Astrocyte of the cerebellum (primary cell): ENCODE results near the gene CLMP.
A peak's percentile ranks its signal among the peaks of the same experiment; 100 is the strongest.
"Not testable (repeated sequence)": the region's sequence is repeated elsewhere in the genome, so short reads cannot be mapped to it uniquely, and the experiment has no call there.

Source experiments
- DNase-seq: peaks from one replicate; pipeline ENCODE4 v3.0.0-alpha.2; 2011; ENCODE audit warnings: low read depth
- H3K4me3 ChIP-seq: 2 replicates; pipeline ENCODE4 v1.5.1; 2011; ENCODE audit warnings: mild to moderate bottlenecking, low read depth, low read length, moderate library complexity
- CTCF ChIP-seq: IDR thresholded peaks from 2 replicates; pipeline ENCODE4 v1.5.1; 2012; ENCODE audit warnings: low read length, low read depth, moderate library complexity, mild to moderate bottlenecking; ENCODE audit errors: missing control alignments
- in situ Hi-C: cut with HindIII; loops from 2 replicates; pipeline ENCODE4 v1.10.0; 2017; ENCODE audit warnings: low sequenced_read_pairs

Gene CLMP

GRCh38 chr11:123103326-123103980 is 91.6 kb downstream of the CLMP start:
- peak; percentile 61 for DNase-seq
- no peak overlapping the region for H3K4me3 ChIP-seq
- in situ Hi-C loops: loop anchor here (5.0 to 10.0 kb wide), 2 partner anchors 159 to 361 kb away; no protein-coding TSS in a partner anchor
- peak; percentile 75 for TF ChIP-seq CTCF

GRCh38 chr11:123100379-123101085 is 94.5 kb downstream of the CLMP start:
- TF ChIP-seq CTCF: no peak
- in situ Hi-C loops: loop anchor here (5.0 to 10.0 kb wide), 2 partner anchors 162 to 364 kb away; no protein-coding TSS in a partner anchor
- no peak overlapping the region for H3K4me3 ChIP-seq
- DNase-seq: no peak

GRCh38 chr11:123098990-123099389 is 96.1 kb downstream of the CLMP start:
- no peak for TF ChIP-seq CTCF

GRCh38 chr11:123093739-123094138 is 101.3 kb downstream of the CLMP start:
- no peak overlapping the region for H3K4me3 ChIP-seq
- no peak for DNase-seq
- in situ Hi-C loops: no loop called here
- no peak for TF ChIP-seq CTCF

More at GRCh38 chr11:123098990-123099389, 96.1 kb downstream of the CLMP start:
- DNase-seq: no peak
- no peak overlapping the region for H3K4me3 ChIP-seq
- in situ Hi-C loops: no loop called here

- DNase-seq: no peak
- in situ Hi-C loops: no loop called here
- H3K4me3 ChIP-seq: no peak overlapping the region
- no peak for TF ChIP-seq CTCF
These were observed 103.5 kb downstream of the CLMP start for GRCh38 chr11:123091506-123091905.

- in situ Hi-C loops, H3K4me3 ChIP-seq, DNase-seq: not testable (repeated sequence)
These were observed 104.9 kb downstream of the CLMP start for GRCh38 chr11:123090168-123090567.

- DNase-seq, in situ Hi-C loops, H3K4me3 ChIP-seq: not testable (repeated sequence)
These were observed 106.2 kb downstream of the CLMP start for GRCh38 chr11:123088896-123089295.

GRCh38 chr11:123087657-123088056 is 107.4 kb downstream of the CLMP start:
- DNase-seq, H3K4me3 ChIP-seq, in situ Hi-C loops: not testable (repeated sequence)
